GM21367 (cell line): ENCODE data around the gene APEX1.

Source experiments
- ATAC-seq: cut with Tn5 transposase; IDR thresholded peaks from one replicate; pipeline ENCODE4 v1.9.1; 2021; ENCODE audit not compliant: unreplicated experiment

The APEX1 gene

DNA sequence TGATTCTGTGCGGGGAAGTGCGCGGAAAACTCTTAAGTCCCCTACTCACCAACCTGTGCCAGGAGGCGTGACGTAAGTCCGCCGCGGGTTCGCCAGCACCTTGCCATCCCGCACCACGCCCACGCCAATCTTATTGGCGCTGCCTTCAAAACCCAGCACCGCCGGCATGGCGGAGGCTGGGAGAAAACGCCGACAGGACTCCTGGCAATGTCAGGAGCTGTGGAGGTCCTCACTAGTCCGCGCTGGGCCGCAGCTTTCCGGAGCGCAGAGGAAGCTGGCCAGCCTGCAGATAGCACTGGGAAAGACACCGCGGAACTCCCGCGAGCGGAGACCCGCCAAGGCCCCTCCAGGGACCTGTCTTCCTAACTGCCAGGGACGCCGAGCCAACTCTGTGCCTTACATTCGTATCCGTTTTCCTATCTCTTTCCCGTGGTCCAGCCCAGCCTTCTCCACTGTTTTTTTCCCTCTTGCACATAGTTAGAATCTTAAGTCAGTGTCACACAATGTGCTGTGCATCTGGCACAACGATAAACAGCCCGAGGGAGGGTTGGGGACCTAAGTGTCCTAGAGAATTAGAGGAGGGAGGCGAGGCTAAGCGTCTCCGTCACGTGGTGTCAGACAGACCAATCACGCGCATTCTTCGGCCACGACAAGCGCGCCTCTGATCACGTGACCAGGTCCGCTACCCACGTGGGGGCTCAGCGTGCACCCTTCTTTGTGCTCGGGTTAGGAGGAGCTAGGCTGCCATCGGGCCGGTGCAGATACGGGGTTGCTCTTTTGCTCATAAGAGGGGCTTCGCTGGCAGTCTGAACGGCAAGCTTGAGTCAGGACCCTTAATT is at the start of gene APEX1, which contains the start of gene OSGEP:
Gene APEX1, plus strand, starts transcription at position 711 of the 839 bp plus-strand sequence. CDS start 420 bp downstream, outside the sequence.
Gene OSGEP, minus strand, starts transcription at position 297 of the 839 bp plus-strand sequence. Its CDS starts 129 bp downstream, at position 168.
- peak; percentile 79 for ATAC-seq

DNA sequence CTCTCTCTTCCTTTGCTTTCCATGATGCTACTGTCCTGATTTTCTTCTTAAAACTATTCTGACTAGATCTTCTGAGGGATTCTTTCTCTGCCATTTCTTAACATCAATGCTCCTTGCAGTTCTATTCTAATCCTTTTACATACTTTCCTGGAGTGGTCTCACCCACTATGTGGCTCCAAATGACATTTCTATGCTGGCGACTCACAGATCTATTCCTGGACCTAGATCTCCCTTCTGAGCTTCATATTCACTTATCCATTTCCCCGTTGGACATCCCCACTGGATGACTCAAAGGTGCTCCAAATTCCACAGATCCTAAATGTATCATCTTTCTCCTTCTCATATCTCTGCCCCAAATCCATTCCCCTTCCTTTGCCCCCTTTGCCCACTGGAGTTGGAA is 45.8 kb upstream of the APEX1 start:
- no peak for ATAC-seq

DNA sequence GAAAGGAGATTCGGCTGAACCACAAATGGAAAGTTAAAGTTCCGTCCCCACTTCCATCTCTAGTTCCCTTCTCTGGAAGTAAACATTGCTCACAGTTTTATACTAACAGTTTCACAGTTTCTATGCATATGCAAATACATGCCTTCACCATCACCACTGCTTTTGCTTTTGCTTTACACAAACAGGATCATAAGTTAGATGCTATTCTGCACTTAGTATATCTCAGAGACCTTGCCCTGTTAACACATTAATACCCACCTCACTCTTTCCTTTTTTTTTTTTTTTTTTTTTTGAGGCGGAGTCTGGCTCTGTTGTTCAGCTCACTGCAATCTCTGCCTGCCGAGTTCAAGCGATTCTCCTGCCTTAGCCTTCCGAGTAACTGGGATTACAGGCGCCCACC is 42.6 kb upstream of the APEX1 start:
- peak; percentile 61 for ATAC-seq

- peak; percentile 48 for ATAC-seq
Measured at GRCh38 chr14:20412876-20413743, 41.9 kb upstream of the APEX1 start, which contains the start of gene TEP1. Gene TEP1, minus strand, starts transcription at chr14:20413501. Its CDS starts 5,062 bp downstream, at chr14:20408439.

- ATAC-seq = no peak
Measured at GRCh38 chr14:20413744-20414082, 41.3 kb upstream of the APEX1 start.

- ATAC-seq = peak; percentile 48
Measured at GRCh38 chr14:20415782-20416206, 39.2 kb upstream of the APEX1 start.

DNA sequence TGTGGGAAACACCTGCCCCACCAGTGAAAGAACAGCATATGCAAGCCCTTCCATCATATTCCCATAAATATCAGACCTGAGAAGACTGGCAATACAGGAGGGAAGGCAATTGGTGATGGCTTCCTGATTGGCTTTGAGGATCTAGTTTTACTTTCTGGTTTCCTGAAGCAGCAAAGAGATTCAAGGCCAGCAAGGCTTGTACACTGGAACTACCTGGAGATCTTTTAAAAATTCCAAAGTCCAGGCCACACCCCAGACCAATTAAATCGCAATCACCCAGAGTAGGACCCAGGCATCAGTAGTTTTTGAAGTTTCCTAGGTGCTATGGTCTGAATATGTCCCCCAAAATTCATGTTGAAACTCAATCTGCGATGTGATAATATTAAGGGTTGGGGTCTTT is 38.8 kb upstream of the APEX1 start:
- ATAC-seq = no peak

- ATAC-seq = no peak
Measured at GRCh38 chr14:20417250-20418186, 37.5 kb upstream of the APEX1 start.

- ATAC-seq = no peak
Measured at GRCh38 chr14:20418501-20418909, 36.5 kb upstream of the APEX1 start.

- no peak for ATAC-seq
Measured at GRCh38 chr14:20419419-20419818, 35.6 kb upstream of the APEX1 start.

DNA sequence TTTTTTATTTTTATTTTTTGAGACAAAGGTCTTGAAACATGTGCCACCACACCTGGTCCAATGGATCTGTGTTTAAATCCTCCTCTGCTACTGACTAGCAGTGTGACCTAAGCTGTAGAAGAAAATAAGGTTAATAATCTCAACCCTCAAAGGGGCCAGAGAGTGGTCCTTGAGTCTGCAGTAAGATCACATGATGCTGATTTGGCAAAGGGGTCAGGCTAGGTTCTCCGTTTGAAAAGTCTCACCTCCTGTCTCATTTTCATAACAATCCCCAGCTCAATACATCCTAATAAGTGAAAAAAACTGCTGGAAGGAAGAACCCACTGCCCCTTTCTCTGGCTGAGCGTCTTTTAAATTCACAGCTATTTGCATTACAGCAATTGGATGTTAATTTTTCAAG is 33.8 kb upstream of the APEX1 start:
- no peak for ATAC-seq

DNA sequence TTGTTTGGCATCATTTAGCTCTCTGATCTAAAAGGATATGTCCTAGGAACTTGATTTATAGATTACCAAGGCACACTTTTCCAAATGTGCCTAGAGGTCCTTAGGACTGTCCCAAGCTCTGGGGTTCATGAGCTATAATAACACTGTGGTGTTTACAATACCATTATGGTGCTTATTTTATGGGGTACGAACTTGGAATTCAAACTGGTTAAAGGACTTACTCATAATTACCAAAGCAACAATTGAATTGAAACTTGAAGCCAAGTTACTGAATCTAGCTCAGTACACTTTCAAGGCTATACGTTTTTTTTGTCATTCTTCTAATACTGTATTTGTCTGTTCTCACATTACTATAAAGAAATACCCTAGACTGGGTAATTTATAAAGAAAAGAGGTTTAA is 32.1 kb upstream of the APEX1 start:
- no peak for ATAC-seq

GRCh38 chr14:20424851-20425250 is 30.2 kb upstream of the APEX1 start:
- no peak for ATAC-seq

GRCh38 chr14:20427231-20428009 is 27.6 kb upstream of the APEX1 start:
- peak; percentile 64 for ATAC-seq

GRCh38 chr14:20428010-20428365 is 27.0 kb upstream of the APEX1 start:
- ATAC-seq = peak; percentile 28

GRCh38 chr14:20428802-20429201 is 26.2 kb upstream of the APEX1 start:
- no peak for ATAC-seq

GRCh38 chr14:20429801-20430669 is 25.0 kb upstream of the APEX1 start:
- ATAC-seq = no peak

- ATAC-seq = no peak
Measured at GRCh38 chr14:20434701-20435581, 20.1 kb upstream of the APEX1 start.
